Measurements from ENCODE around the gene NAA25.

NAA25 gene

DNA sequence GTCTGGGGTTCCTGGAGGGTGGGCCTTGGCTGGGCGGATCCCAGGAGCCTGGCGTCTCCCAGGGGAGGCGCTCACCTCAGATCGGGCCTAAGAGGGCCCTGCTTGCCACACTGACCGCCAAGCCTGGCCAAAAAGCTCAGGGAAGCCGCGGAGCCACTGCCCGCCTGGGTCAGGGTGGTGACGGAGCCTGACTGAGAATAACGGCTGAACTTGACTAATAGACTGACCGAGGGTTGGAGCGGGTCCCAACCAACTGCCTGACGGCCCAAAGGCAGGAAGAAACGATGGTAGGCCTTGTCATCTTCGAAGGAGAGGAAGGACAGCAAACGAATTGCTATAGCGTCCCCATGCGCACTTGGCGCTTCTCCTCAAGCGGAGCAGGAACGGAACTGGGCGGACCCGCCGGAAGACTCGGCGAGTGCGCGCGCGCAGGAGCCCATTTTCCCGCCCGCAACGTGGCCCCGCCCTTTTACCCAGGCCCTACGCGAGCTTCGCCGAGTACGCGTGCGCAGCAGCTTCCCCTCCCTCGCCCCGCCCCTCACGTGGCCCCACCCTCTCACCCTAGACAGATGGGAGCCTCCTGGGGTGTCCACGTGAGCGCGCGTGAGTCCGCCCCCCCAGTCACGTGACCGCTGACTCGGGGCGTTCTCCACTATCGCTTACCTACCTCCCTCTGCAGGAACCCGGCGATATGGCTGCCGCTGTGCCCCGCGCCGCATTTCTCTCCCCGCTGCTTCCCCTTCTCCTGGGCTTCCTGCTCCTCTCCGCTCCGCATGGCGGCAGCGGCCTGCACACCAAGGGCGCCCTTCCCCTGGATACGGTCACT is 95.6 kb downstream of the NAA25 start, which contains the start of the genes ERP29 and TMEM116:
TSS of gene ERP29 (plus strand) at position 652 of the 826 bp plus-strand sequence. CDS start at position 692, 40 bp downstream.
TSS of gene TMEM116 (minus strand) at position 391 of the 826 bp plus-strand sequence. CDS start 7,895 bp downstream, outside the sequence.
- DNase-seq (ENCODE audit: low spot score) = peak; percentile 99
- H3K9me3 ChIP-seq (replicated peaks in 1 of 2; ENCODE audit: control insufficient read depth in 2 of 2, insufficient read depth in 1 of 2, low read depth in 1 of 2, low read length in 2 of 2) = peaks cover 0 to 25% of the 10 kb centered on the region in 2 donors
- peak within 1 kb of the TSS; percentile 96 for H2AK5ac ChIP-seq (ENCODE audit: low read depth, low read length)
- H3K79me1 ChIP-seq (ENCODE audit: low read depth, low read length) = peaks cover 7% of the 10 kb centered on the region
- peaks cover 0 to 49% of the 10 kb centered on the region in 2 donors for H3K36me3 ChIP-seq (replicated peaks in 1 of 2; ENCODE audit: control insufficient read depth in 2 of 2, insufficient read depth in 2 of 2, low read length in 2 of 2)
- H2BK120ac ChIP-seq (ENCODE audit: low read depth, low read length) = no peak within 1 kb of the TSS
- H3K23ac ChIP-seq (ENCODE audit: low read depth, low read length, poor library complexity) = peak within 1 kb of the TSS; percentile 93
- H3K4ac ChIP-seq (ENCODE audit: low read length) = peak within 1 kb of the TSS; percentile 13
- H4K8ac ChIP-seq (ENCODE audit: low read depth, low read length) = peak within 1 kb of the TSS; percentile 52
- no CpG with 5 or more reads among the region's 67 CpGs for WGBS, 2 donors (ENCODE audit: extremely low coverage in 2 of 2, insufficient read length in 2 of 2, insufficient replicate concordance in 1 of 2)
- peak within 1 kb of the TSS; percentile 60 to 96 for H3K4me3 ChIP-seq (ENCODE audit: low read length in 2 of 2)
- no peaks in the 10 kb centered on the region for H3K27me3 ChIP-seq (ENCODE audit: control insufficient read depth in 3 of 3, insufficient read depth in 3 of 3, low read depth in 1 of 3, low read length in 3 of 3)
- H3K4me2 ChIP-seq (ENCODE audit: insufficient read depth, low read length, poor library complexity, severe bottlenecking) = peak within 1 kb of the TSS; percentile 81
- peak within 1 kb of the TSS; percentile 97 for H3K9ac ChIP-seq (ENCODE audit: low read depth, low read length, poor library complexity)
- H2BK5ac ChIP-seq (ENCODE audit: low read length) = no peak within 1 kb of the TSS
- peaks cover 7 to 9% of the 10 kb centered on the region in 2 donors for H3K4me1 ChIP-seq (ENCODE audit: control insufficient read depth in 2 of 2, insufficient read depth in 1 of 2, low read depth in 1 of 2, low read length in 2 of 2)
- H2AFZ ChIP-seq (ENCODE audit: low read length) = peak within 1 kb of the TSS; percentile 98
- no peak within 1 kb of the TSS for H4K91ac ChIP-seq (ENCODE audit: low read depth, low read length, poor library complexity)
- H2BK12ac ChIP-seq (ENCODE audit: low read length) = no peak within 1 kb of the TSS
- H2BK15ac ChIP-seq (ENCODE audit: low read length) = no peak within 1 kb of the TSS
- peak within 1 kb of the TSS; percentile 94 for H3K18ac ChIP-seq (ENCODE audit: low read length)
- H3K14ac ChIP-seq (ENCODE audit: low read length) = peak within 1 kb of the TSS; percentile 66
- peak within 1 kb of the TSS; percentile 81 for H3K27ac ChIP-seq (replicated peaks; ENCODE audit: low read length)

- Histone ChIP-seq H3K14ac (ENCODE audit: low read length) (no peak overlapping the region), H3K23ac (ENCODE audit: low read depth, low read length, poor library complexity) (no peak overlapping the region), H3K9me3 (replicated peaks in 1 of 2; ENCODE audit: control insufficient read depth in 2 of 2, insufficient read depth in 1 of 2, low read depth in 1 of 2, low read length in 2 of 2) (peaks cover 0 to 25% of the 10 kb centered on the region in 2 donors), H3K9ac (ENCODE audit: low read depth, low read length, poor library complexity) (no peak overlapping the region), H2BK120ac (ENCODE audit: low read depth, low read length) (no peak overlapping the region), H2BK5ac (ENCODE audit: low read length) (no peak overlapping the region), H4K91ac (ENCODE audit: low read depth, low read length, poor library complexity) (no peak overlapping the region), H3K18ac (ENCODE audit: low read length) (no peak overlapping the region), H3K4ac (ENCODE audit: low read length) (no peak overlapping the region), H3K79me1 (ENCODE audit: low read depth, low read length) (peaks cover 7% of the 10 kb centered on the region), H3K4me1 (ENCODE audit: control insufficient read depth in 2 of 2, insufficient read depth in 1 of 2, low read depth in 1 of 2, low read length in 2 of 2) (peaks cover 7 to 9% of the 10 kb centered on the region in 2 donors), H3K27me3 (ENCODE audit: control insufficient read depth in 3 of 3, insufficient read depth in 3 of 3, low read depth in 1 of 3, low read length in 3 of 3) (no peaks in the 10 kb centered on the region), H2BK12ac (ENCODE audit: low read length) (no peak overlapping the region), H2AK5ac (ENCODE audit: low read depth, low read length) (no peak overlapping the region), H3K36me3 (replicated peaks in 1 of 2; ENCODE audit: control insufficient read depth in 2 of 2, insufficient read depth in 2 of 2, low read length in 2 of 2) (peaks cover 0 to 37% of the 10 kb centered on the region in 2 donors), H2AFZ (ENCODE audit: low read length) (no peak overlapping the region), H3K4me2 (ENCODE audit: insufficient read depth, low read length, poor library complexity, severe bottlenecking) (peak overlapping the region; percentile 20), H2BK15ac (ENCODE audit: low read length) (no peak overlapping the region), H3K27ac (replicated peaks; ENCODE audit: low read length) (no peak overlapping the region), H4K8ac (ENCODE audit: low read depth, low read length) (no peak overlapping the region), H3K4me3 (ENCODE audit: low read length in 2 of 2) (peak overlapping the region in 1 of 2 donors; percentile 60)
- no peak for DNase-seq (ENCODE audit: low spot score)
- whole genome bisulfite sequencing, 2 donors (ENCODE audit: extremely low coverage in 2 of 2, insufficient read length in 2 of 2, insufficient replicate concordance in 1 of 2) = no CpG with 5 or more reads among the region's 8 CpGs
Measured at GRCh38 chr12:112011685-112012084, 96.9 kb downstream of the NAA25 start.

- Histone ChIP-seq H2AFZ (ENCODE audit: low read length) (no peak overlapping the region), H3K4ac (ENCODE audit: low read length) (no peak overlapping the region), H3K14ac (ENCODE audit: low read length) (no peak overlapping the region), H3K4me3 (ENCODE audit: low read length in 2 of 2) (peak overlapping the region in 1 of 2 donors; percentile 23), H3K27ac (replicated peaks; ENCODE audit: low read length) (no peak overlapping the region), H2BK120ac (ENCODE audit: low read depth, low read length) (no peak overlapping the region), H2BK5ac (ENCODE audit: low read length) (no peak overlapping the region), H3K9ac (ENCODE audit: low read depth, low read length, poor library complexity) (no peak overlapping the region), H2BK15ac (ENCODE audit: low read length) (no peak overlapping the region), H3K36me3 (replicated peaks in 1 of 2; ENCODE audit: control insufficient read depth in 2 of 2, insufficient read depth in 2 of 2, low read length in 2 of 2) (peaks cover 2 to 28% of the 10 kb centered on the region in 2 donors), H2AK5ac (ENCODE audit: low read depth, low read length) (no peak overlapping the region), H3K18ac (ENCODE audit: low read length) (no peak overlapping the region), H3K79me1 (ENCODE audit: low read depth, low read length) (peaks cover 7% of the 10 kb centered on the region), H3K9me3 (replicated peaks in 1 of 2; ENCODE audit: control insufficient read depth in 2 of 2, insufficient read depth in 1 of 2, low read depth in 1 of 2, low read length in 2 of 2) (peaks cover 0 to 19% of the 10 kb centered on the region in 2 donors), H4K91ac (ENCODE audit: low read depth, low read length, poor library complexity) (no peak overlapping the region), H4K8ac (ENCODE audit: low read depth, low read length) (no peak overlapping the region), H2BK12ac (ENCODE audit: low read length) (no peak overlapping the region), H3K4me1 (ENCODE audit: control insufficient read depth in 2 of 2, insufficient read depth in 1 of 2, low read depth in 1 of 2, low read length in 2 of 2) (peaks cover 7 to 9% of the 10 kb centered on the region in 2 donors), H3K23ac (ENCODE audit: low read depth, low read length, poor library complexity) (no peak overlapping the region), H3K27me3 (ENCODE audit: control insufficient read depth in 3 of 3, insufficient read depth in 3 of 3, low read depth in 1 of 3, low read length in 3 of 3) (no peaks in the 10 kb centered on the region), H3K4me2 (ENCODE audit: insufficient read depth, low read length, poor library complexity, severe bottlenecking) (no peak overlapping the region)
- DNase-seq (ENCODE audit: low spot score) = no peak
- WGBS, 2 donors (ENCODE audit: extremely low coverage in 2 of 2, insufficient read length in 2 of 2, insufficient replicate concordance in 1 of 2) = no CpG with 5 or more reads among the region's 8 CpGs
Measured at GRCh38 chr12:112010415-112011344, 97.9 kb downstream of the NAA25 start.

All from neuronal stem cell (in vitro differentiated cells).